SK-N-SH (cell line): ENCODE data around the gene UMOD.

ENCODE experiments used
- EP300 ChIP-seq, 2 experiments: IDR thresholded peaks; 2 replicates each; pipeline versions ENCODE4 v1.4.0 to v1.6.1; 2012; ENCODE audit warnings: borderline replicate concordance in 1 of 2, low read depth in 1 of 2, low read length in 1 of 2
- EZH2phosphoT487 ChIP-seq: fragments of 200-600 bp; sonication (generic); IDR thresholded peaks from 2 replicates; pipeline ENCODE4 v1.6.1; 2017; ENCODE audit warnings: low read depth, mixed run types, mild to moderate bottlenecking, antibody characterized with exemption, moderate library complexity, borderline replicate concordance
- JUND ChIP-seq: IDR thresholded peaks from 2 replicates; pipeline ENCODE4 v1.4.0; 2012
- POLR2AphosphoS5 ChIP-seq: IDR thresholded peaks from 2 replicates; pipeline ENCODE4 v1.6.1; 2012; ENCODE audit warnings: low read depth, low read length
- RAD21 ChIP-seq: IDR thresholded peaks from 2 replicates; pipeline ENCODE4 v1.6.1; 2012; ENCODE audit warnings: mild to moderate bottlenecking, low read length
- SMC3 ChIP-seq: IDR thresholded peaks from 2 replicates; pipeline ENCODE4 v1.6.1; 2012; ENCODE audit warnings: low read depth, low read length, improper control_type of control experiment
- TAF1 ChIP-seq: IDR thresholded peaks from 2 replicates; pipeline ENCODE4 v1.6.1; 2012; ENCODE audit warnings: low read depth, mild to moderate bottlenecking, low read length, moderate library complexity, borderline replicate concordance
- TCF12 ChIP-seq: IDR thresholded peaks from 2 replicates; pipeline ENCODE4 v1.4.0; 2012
- YY1 ChIP-seq: IDR thresholded peaks from 2 replicates; pipeline ENCODE4 v1.4.0; 2012; ENCODE audit warnings: low read depth, mild to moderate bottlenecking
- TF ChIP-seq, protein P1 (sequence below): IDR thresholded peaks from 2 replicates; pipeline ENCODE4 v1.4.0; 2012; ENCODE audit warnings: low read depth
- TF ChIP-seq, protein P2 (sequence below): fragments of 200-600 bp; sonication (generic); IDR thresholded peaks from 2 replicates; pipeline ENCODE4 v1.6.1; 2017; ENCODE audit warnings: antibody characterized with exemption, mild to moderate bottlenecking, moderate library complexity
- TF ChIP-seq, protein P3 (sequence below): IDR thresholded peaks from 2 replicates; pipeline ENCODE4; 2012
- TF ChIP-seq, protein P4 (sequence below): IDR thresholded peaks from 2 replicates; pipeline ENCODE4 v1.6.1; 2012; ENCODE audit warnings: mild to moderate bottlenecking, low read depth, low read length, moderate library complexity
- TF ChIP-seq, protein P5 (sequence below): fragments of 150-350 bp; IDR thresholded peaks from 2 replicates; pipeline ENCODE4 v1.6.1; 2016; ENCODE audit warnings: mild to moderate bottlenecking, low read depth, low read length

DNA sequence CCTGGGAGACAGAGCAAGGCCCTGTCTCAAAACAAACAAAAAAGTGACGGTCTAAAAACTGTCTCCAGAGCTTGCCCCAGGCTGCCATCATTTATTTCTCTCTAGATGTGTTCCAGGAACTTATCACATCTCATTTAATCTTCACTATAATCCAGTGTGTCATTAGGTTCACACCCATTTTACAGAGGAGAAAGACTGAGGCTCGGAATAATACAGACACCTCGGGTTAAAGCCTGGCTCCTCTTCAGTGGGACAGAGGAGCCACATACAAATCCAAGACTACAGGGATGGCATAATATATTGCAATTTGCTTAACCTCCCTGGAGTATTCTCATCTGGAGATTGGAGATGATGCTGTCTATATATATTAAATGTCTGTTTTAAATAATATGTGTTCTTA lies 46.1 kb upstream of the UMOD start:
- TF ChIP-seq, protein P1, sequence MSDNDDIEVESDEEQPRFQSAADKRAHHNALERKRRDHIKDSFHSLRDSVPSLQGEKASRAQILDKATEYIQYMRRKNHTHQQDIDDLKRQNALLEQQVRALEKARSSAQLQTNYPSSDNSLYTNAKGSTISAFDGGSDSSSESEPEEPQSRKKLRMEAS = no peak
- no peak for TF ChIP-seq TAF1
- TF ChIP-seq, protein P2, sequence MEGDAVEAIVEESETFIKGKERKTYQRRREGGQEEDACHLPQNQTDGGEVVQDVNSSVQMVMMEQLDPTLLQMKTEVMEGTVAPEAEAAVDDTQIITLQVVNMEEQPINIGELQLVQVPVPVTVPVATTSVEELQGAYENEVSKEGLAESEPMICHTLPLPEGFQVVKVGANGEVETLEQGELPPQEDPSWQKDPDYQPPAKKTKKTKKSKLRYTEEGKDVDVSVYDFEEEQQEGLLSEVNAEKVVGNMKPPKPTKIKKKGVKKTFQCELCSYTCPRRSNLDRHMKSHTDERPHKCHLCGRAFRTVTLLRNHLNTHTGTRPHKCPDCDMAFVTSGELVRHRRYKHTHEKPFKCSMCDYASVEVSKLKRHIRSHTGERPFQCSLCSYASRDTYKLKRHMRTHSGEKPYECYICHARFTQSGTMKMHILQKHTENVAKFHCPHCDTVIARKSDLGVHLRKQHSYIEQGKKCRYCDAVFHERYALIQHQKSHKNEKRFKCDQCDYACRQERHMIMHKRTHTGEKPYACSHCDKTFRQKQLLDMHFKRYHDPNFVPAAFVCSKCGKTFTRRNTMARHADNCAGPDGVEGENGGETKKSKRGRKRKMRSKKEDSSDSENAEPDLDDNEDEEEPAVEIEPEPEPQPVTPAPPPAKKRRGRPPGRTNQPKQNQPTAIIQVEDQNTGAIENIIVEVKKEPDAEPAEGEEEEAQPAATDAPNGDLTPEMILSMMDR = no peak
- TF ChIP-seq JUND = no peak
- no peak for TF ChIP-seq YY1
- TF ChIP-seq, protein P3, sequence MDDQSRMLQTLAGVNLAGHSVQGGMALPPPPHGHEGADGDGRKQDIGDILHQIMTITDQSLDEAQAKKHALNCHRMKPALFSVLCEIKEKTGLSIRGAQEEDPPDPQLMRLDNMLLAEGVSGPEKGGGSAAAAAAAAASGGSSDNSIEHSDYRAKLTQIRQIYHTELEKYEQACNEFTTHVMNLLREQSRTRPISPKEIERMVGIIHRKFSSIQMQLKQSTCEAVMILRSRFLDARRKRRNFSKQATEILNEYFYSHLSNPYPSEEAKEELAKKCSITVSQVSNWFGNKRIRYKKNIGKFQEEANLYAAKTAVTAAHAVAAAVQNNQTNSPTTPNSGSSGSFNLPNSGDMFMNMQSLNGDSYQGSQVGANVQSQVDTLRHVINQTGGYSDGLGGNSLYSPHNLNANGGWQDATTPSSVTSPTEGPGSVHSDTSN = no peak
- TF ChIP-seq EZH2phosphoT487 = no peak
- TF ChIP-seq, protein P4, sequence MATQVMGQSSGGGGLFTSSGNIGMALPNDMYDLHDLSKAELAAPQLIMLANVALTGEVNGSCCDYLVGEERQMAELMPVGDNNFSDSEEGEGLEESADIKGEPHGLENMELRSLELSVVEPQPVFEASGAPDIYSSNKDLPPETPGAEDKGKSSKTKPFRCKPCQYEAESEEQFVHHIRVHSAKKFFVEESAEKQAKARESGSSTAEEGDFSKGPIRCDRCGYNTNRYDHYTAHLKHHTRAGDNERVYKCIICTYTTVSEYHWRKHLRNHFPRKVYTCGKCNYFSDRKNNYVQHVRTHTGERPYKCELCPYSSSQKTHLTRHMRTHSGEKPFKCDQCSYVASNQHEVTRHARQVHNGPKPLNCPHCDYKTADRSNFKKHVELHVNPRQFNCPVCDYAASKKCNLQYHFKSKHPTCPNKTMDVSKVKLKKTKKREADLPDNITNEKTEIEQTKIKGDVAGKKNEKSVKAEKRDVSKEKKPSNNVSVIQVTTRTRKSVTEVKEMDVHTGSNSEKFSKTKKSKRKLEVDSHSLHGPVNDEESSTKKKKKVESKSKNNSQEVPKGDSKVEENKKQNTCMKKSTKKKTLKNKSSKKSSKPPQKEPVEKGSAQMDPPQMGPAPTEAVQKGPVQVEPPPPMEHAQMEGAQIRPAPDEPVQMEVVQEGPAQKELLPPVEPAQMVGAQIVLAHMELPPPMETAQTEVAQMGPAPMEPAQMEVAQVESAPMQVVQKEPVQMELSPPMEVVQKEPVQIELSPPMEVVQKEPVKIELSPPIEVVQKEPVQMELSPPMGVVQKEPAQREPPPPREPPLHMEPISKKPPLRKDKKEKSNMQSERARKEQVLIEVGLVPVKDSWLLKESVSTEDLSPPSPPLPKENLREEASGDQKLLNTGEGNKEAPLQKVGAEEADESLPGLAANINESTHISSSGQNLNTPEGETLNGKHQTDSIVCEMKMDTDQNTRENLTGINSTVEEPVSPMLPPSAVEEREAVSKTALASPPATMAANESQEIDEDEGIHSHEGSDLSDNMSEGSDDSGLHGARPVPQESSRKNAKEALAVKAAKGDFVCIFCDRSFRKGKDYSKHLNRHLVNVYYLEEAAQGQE = no peak
- no peak for TF ChIP-seq RAD21
- TF ChIP-seq EP300 (IDR thresholded peaks at IDR 0.05; ENCODE audit: borderline replicate concordance in 1 of 2, low read depth in 1 of 2, low read length in 1 of 2) = no peak
- TF ChIP-seq POLR2AphosphoS5 = no peak
- no peak for TF ChIP-seq SMC3
- TF ChIP-seq, protein P5, sequence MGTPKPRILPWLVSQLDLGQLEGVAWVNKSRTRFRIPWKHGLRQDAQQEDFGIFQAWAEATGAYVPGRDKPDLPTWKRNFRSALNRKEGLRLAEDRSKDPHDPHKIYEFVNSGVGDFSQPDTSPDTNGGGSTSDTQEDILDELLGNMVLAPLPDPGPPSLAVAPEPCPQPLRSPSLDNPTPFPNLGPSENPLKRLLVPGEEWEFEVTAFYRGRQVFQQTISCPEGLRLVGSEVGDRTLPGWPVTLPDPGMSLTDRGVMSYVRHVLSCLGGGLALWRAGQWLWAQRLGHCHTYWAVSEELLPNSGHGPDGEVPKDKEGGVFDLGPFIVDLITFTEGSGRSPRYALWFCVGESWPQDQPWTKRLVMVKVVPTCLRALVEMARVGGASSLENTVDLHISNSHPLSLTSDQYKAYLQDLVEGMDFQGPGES = no peak
- no peak for TF ChIP-seq TCF12
